ENCODE data around the gene PPP6R3. TPM values are rescaled to one million over a fixed set of nuclear protein-coding genes. Genes with fewer than 3 reads are reported as not detected.

The PPP6R3 gene
- total and polyA plus RNA-seq, 2 of the 8 experiments (the other 6 are each of a cell fraction or from before 2014, with no cell fraction given), result 44.6 to 150 TPM

DNA sequence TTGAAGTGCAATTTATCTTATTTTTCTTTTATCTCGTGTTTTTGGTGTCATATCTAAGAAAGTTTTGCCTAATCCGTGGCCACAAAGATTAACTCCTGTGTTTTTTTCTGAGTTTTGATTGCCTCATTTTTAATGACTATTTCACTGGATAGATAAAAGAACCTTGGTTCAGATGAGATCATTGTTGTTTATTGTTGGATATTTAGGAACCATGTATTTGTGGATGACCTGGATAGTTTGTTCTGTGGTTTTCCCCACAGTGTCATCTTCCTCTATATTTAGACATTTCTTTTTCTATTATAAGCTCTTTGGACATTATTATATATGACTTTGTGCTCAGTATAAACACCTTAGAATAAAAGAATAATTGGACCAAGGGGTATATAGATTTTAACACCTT lies 37.2 kb downstream of the PPP6R3 start:
- peaks cover 0 to 6% (median 2%) of the 10 kb centered on the region in 4 experiments; a peak in 3 of 7 replicates for H3K4me1 ChIP-seq (replicated peaks in 1 of 4; ENCODE audit: control insufficient read depth in 3 of 4, insufficient read depth in 4 of 4, low read length in 3 of 4)
- H3K36me3 ChIP-seq (ENCODE audit: control insufficient read depth in 2 of 4, insufficient read depth in 4 of 4, low read length in 3 of 4), result no peaks in the 10 kb centered on the region
- no peak overlapping the region for H4K91ac ChIP-seq (replicated peaks; ENCODE audit: insufficient read length, low read length)
- no peaks in the 10 kb centered on the region for H3K9me3 ChIP-seq (ENCODE audit: insufficient read depth in 2 of 2, low read depth in 1 of 2, low read length in 1 of 2)
- H2AFZ ChIP-seq (ENCODE audit: low read length), result no peak overlapping the region
- no peak overlapping the region for H4K8ac ChIP-seq (ENCODE audit: extremely low read depth, insufficient read depth, low read length)
- no peak overlapping the region for H3K14ac ChIP-seq (ENCODE audit: insufficient read length)
- no peak overlapping the region for H2AK5ac ChIP-seq (ENCODE audit: low read depth, low read length)
- ChIA-PET CTCF (ENCODE audit: partially characterized antibody) (interaction anchor here (1.2 kb wide), 1 partner anchor 13 kb away, joined by 4 read pairs; no protein-coding TSS in a partner anchor), POLR2A (ENCODE audit: partially characterized antibody) (interaction anchor here (1.2 kb wide), 1 partner anchor 9 kb away, joined by 3 read pairs; no protein-coding TSS in a partner anchor)
- no peak overlapping the region for H3K27ac ChIP-seq (ENCODE audit: low read depth, low read length)
- no peak overlapping the region for H3K18ac ChIP-seq (ENCODE audit: extremely low read depth, low read length)
- no peak overlapping the region for H2BK15ac ChIP-seq (ENCODE audit: low read length)
- H3K9ac ChIP-seq (replicated peaks in 1 of 4; ENCODE audit: extremely low read depth in 1 of 4, low read depth in 3 of 4, low read length in 3 of 4), result no peak overlapping the region
- H3K79me1 ChIP-seq (ENCODE audit: low read depth, low read length), result peaks cover 7% of the 10 kb centered on the region
- H4K5ac ChIP-seq (ENCODE audit: insufficient read length, low read depth, low read length), result no peak overlapping the region
- H3K4me3 ChIP-seq (ENCODE audit: extremely low read depth in 1 of 4, insufficient read depth in 2 of 4, low read depth in 3 of 4, low read length in 4 of 4), result no peak overlapping the region
- H4K20me1 ChIP-seq (replicated peaks in 1 of 2; ENCODE audit: control insufficient read depth in 1 of 2, insufficient read depth in 2 of 2, low read length in 2 of 2), result peaks cover 27% of the 10 kb centered on the region in 2 experiments
- H2BK5ac ChIP-seq (ENCODE audit: low read depth, low read length), result no peak overlapping the region
- 88% methylated on average over 2 of the region's 2 CpGs; no CpG with 5 or more reads in 1 of the 2 experiments for WGBS, 2 experiments (ENCODE audit: extremely low coverage in 1 of 2, insufficient coverage in 1 of 2, insufficient read length in 1 of 2, insufficient replicate concordance in 2 of 2, low coverage in 1 of 2, low lambda C conversion rate in 2 of 2, missing lambda C conversion rate in 1 of 2)
- no peak for DNase-seq (ENCODE audit: low read depth in 1 of 2, low spot score in 2 of 2)
- H3K4me2 ChIP-seq (ENCODE audit: insufficient read depth in 1 of 2, low read depth in 2 of 2, low read length in 2 of 2), result no peak overlapping the region
- H3K27me3 ChIP-seq (replicated peaks in 1 of 4; ENCODE audit: control insufficient read depth in 3 of 4, extremely low read depth in 1 of 4, insufficient read depth in 3 of 4, low read length in 3 of 4), result no peaks in the 10 kb centered on the region
- H3K56ac ChIP-seq (replicated peaks; ENCODE audit: insufficient read length, low read depth, low read length), result no peak overlapping the region
- no peaks in the 10 kb centered on the region for H3K23me2 ChIP-seq (ENCODE audit: low read depth, low read length)
- H2BK20ac ChIP-seq (ENCODE audit: low read length), result no peak overlapping the region
- FAIRE-seq, result no peak
- H3K4ac ChIP-seq (replicated peaks; ENCODE audit: insufficient read length, low read depth, low read length), result no peak overlapping the region
- H2BK120ac ChIP-seq (replicated peaks; ENCODE audit: low read depth, low read length), result no peak overlapping the region
- no peak overlapping the region for H2BK12ac ChIP-seq (ENCODE audit: low read depth, low read length)
- no peak overlapping the region for H3K23ac ChIP-seq (ENCODE audit: insufficient read length)
- H3K79me2 ChIP-seq (ENCODE audit: control insufficient read depth in 1 of 2, insufficient read depth in 2 of 2, low read length in 2 of 2), result peaks cover 34 to 96% of the 10 kb centered on the region in 2 experiments
- TF ChIP-seq CHD2 (IDR thresholded peaks at IDR 0.05; ENCODE audit: low read length) (no peak), HDAC2 (IDR thresholded peaks at IDR 0.05; ENCODE audit: borderline replicate concordance in 1 of 2, low read depth in 2 of 2, low read length in 2 of 2) (no peak), HDAC6 (IDR thresholded peaks at IDR 0.05; ENCODE audit: low read depth, low read length) (no peak), TEAD4 (IDR thresholded peaks at IDR 0.05; ENCODE audit: low read depth, low read length) (no peak), KDM1A (IDR thresholded peaks at IDR 0.05; ENCODE audit: borderline replicate concordance, low read length) (no peak), RBBP5 (IDR thresholded peaks at IDR 0.05; ENCODE audit: borderline replicate concordance, low read depth, low read length) (no peak), NRF1 (IDR thresholded peaks at IDR 0.05; ENCODE audit: low read depth, low read length) (no peak), NANOG (IDR thresholded peaks at IDR 0.05; ENCODE audit: insufficient read depth, low read depth, low read length, poor library complexity, severe bottlenecking) (no peak), RNF2 (IDR thresholded peaks at IDR 0.05; ENCODE audit: borderline replicate concordance, low read depth, low read length, missing control alignments, poor library complexity, severe bottlenecking) (no peak), SIN3A (conservative IDR thresholded peaks at IDR 0.05 in 1 of 2, IDR thresholded peaks at IDR 0.05 in 1 of 2; ENCODE audit: low read depth in 1 of 2, low read length in 2 of 2) (no peak), BCL11A (IDR thresholded peaks at IDR 0.05; ENCODE audit: low read depth in 2 of 2, low read length in 2 of 2) (no peak), YY1 (IDR thresholded peaks at IDR 0.05; ENCODE audit: low read depth, low read length) (no peak), POLR2AphosphoS5 (IDR thresholded peaks at IDR 0.05; ENCODE audit: low read depth, low read length) (no peak), JUND (IDR thresholded peaks at IDR 0.05; ENCODE audit: low read length) (no peak)
